Parathyroid adenoma (tissue), 2 donors: ENCODE data around the gene NTSR1.

ENCODE experiments used
- H2AFZ ChIP-seq: fragments of 300-600 bp; sonication (generic); one replicate; pipeline ENCODE4 v1.7.0; 2017; ENCODE audit warnings: antibody characterized with exemption, mild to moderate bottlenecking
- H3K27ac ChIP-seq: fragments of 300-600 bp; sonication (generic); one replicate; pipeline ENCODE4 v1.7.0; 2017
- H3K27me3 ChIP-seq: fragments of 300-600 bp; sonication (generic); one replicate; pipeline ENCODE4 v1.7.0; 2017; ENCODE audit warnings: low read length; ENCODE audit not compliant: control insufficient read depth, insufficient read depth
- H3K36me3 ChIP-seq: fragments of 300-600 bp; sonication (generic); one replicate; pipeline ENCODE4 v1.7.0; 2017; ENCODE audit warnings: low read length; ENCODE audit not compliant: control insufficient read depth, insufficient read depth
- H3K4me1 ChIP-seq: fragments of 300-600 bp; sonication (generic); one replicate; pipeline ENCODE4 v1.7.0; 2017; ENCODE audit warnings: control low read depth
- H3K4me2 ChIP-seq: fragments of 300-600 bp; sonication (generic); one replicate; pipeline ENCODE4 v1.7.0; 2017; ENCODE audit warnings: low read length
- H3K4me3 ChIP-seq: fragments of 300-600 bp; sonication (generic); one replicate; pipeline ENCODE4 v1.7.0; 2017; ENCODE audit warnings: low read depth, low read length
- H3K79me2 ChIP-seq: fragments of 300-600 bp; sonication (generic); one replicate; pipeline ENCODE4 v1.7.0; 2017; ENCODE audit warnings: control low read depth
- H3K9ac ChIP-seq: fragments of 300-600 bp; sonication (generic); one replicate; pipeline ENCODE4 v1.7.0; 2017; ENCODE audit warnings: mild to moderate bottlenecking
- H3K9me3 ChIP-seq: fragments of 300-600 bp; sonication (generic); one replicate; pipeline ENCODE4 v1.7.0; 2017; ENCODE audit warnings: low read length; ENCODE audit not compliant: control insufficient read depth
- CTCF ChIP-seq: fragments of 300-600 bp; sonication (generic); IDR thresholded peaks from one replicate; pipeline ENCODE4 v1.7.0; 2017; ENCODE audit warnings: antibody characterized with exemption, mild to moderate bottlenecking
- donor health status: primary hyperparathyroidism.

NTSR1 gene

GRCh38 chr20:62738025-62738881 is 29.6 kb downstream of the NTSR1 start:
- H3K9ac ChIP-seq = no peak overlapping the region
- no peak for TF ChIP-seq CTCF
- H3K9me3 ChIP-seq = no peaks in the 10 kb centered on the region
- H3K79me2 ChIP-seq = no peaks in the 10 kb centered on the region
- no peaks in the 10 kb centered on the region for H3K4me1 ChIP-seq
- H3K27ac ChIP-seq = no peak overlapping the region
- H3K4me2 ChIP-seq = no peak overlapping the region
- H3K27me3 ChIP-seq = peaks cover 3% of the 10 kb centered on the region
- no peak overlapping the region for H3K4me3 ChIP-seq
- H3K36me3 ChIP-seq = no peaks in the 10 kb centered on the region
- H2AFZ ChIP-seq = no peak overlapping the region

GRCh38 chr20:62739067-62739466 is 30.4 kb downstream of the NTSR1 start:
- Histone ChIP-seq H3K27me3 (peaks cover 3% of the 10 kb centered on the region), H3K4me1 (no peaks in the 10 kb centered on the region)

GRCh38 chr20:62739581-62740285 is 31.1 kb downstream of the NTSR1 start:
- no peak overlapping the region for H3K9ac ChIP-seq
- H3K4me1 ChIP-seq = no peaks in the 10 kb centered on the region
- no peak overlapping the region for H3K27ac ChIP-seq
- H3K4me3 ChIP-seq = no peak overlapping the region
- H2AFZ ChIP-seq = no peak overlapping the region
- peaks cover 3% of the 10 kb centered on the region for H3K27me3 ChIP-seq
- H3K4me2 ChIP-seq = no peak overlapping the region
- no peaks in the 10 kb centered on the region for H3K9me3 ChIP-seq
- TF ChIP-seq CTCF = no peak
- H3K79me2 ChIP-seq = no peaks in the 10 kb centered on the region
- H3K36me3 ChIP-seq = no peaks in the 10 kb centered on the region

More at GRCh38 chr20:62739067-62739466, 30.4 kb downstream of the NTSR1 start:
- no peak overlapping the region for H3K9ac ChIP-seq
- no peaks in the 10 kb centered on the region for H3K9me3 ChIP-seq
- no peaks in the 10 kb centered on the region for H3K79me2 ChIP-seq
- no peak for TF ChIP-seq CTCF
- H3K36me3 ChIP-seq = no peaks in the 10 kb centered on the region
- no peak overlapping the region for H2AFZ ChIP-seq
- no peak overlapping the region for H3K4me3 ChIP-seq
- H3K27ac ChIP-seq = no peak overlapping the region
- H3K4me2 ChIP-seq = no peak overlapping the region

GRCh38 chr20:62740286-62741141 is 31.9 kb downstream of the NTSR1 start:
- Histone ChIP-seq H3K79me2 (no peaks in the 10 kb centered on the region), H3K9me3 (no peaks in the 10 kb centered on the region), H3K27ac (no peak overlapping the region), H3K4me3 (no peak overlapping the region), H3K4me1 (no peaks in the 10 kb centered on the region), H3K27me3 (peaks cover 3% of the 10 kb centered on the region), H3K4me2 (no peak overlapping the region), H3K36me3 (no peaks in the 10 kb centered on the region), H3K9ac (no peak overlapping the region), H2AFZ (no peak overlapping the region)
- TF ChIP-seq CTCF = no peak
